HG03066 (cell line): ENCODE measurements around the gene RCOR2.
"Not testable (repeated sequence)": the region's sequence is repeated elsewhere in the genome, so short reads cannot be mapped to it uniquely, and the experiment has no call there.

Experiments used
- ATAC-seq: cut with Tn5 transposase; IDR thresholded peaks from one replicate; pipeline ENCODE4 v1.9.1; 2021; ENCODE audit warnings: low read depth; ENCODE audit not compliant: unreplicated experiment

Gene RCOR2

DNA sequence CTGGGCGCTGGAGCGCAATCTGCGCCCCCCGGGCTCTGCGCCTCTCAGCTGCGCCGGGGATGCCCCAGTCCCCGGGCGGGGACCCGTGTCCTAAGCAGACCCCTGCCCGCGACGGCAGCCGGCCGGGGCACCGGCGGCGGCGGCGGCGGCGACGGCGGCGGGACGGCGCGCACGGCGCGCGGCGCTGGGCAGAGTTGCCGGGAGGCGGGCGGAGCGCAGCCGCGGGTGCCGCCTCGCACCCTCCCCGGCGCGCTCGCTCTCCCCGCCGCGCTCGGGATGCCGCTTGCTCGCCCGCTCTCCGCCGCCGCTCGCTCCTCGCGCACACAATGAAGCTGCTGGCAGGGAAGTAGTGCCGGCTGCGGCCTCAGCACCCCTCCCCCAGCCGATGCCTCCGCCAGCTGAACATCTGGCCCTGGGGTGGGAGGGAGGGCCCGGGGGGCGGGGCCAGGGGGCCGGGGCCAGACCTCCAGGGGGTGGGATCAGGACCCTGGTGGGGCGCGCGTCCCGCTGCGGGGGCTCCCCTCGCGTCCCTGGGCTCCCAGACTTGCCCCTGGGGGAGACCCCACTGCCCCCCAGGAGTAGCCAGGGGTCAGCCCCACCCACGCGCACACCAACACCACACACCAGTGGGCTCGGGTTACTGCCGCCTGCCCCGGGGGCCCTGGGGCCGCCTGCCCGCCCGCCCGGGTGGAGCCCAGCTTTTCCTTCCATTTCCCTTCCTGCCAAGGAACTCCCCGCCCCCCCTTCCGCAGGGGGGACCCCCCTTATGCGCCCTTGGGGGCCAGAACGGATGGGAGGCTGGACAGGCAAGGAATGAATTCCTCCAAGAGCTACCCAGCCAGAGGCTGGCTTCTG lies at the start of gene RCOR2:
TSS of gene RCOR2 (minus strand) at position 328 of the 855 bp plus-strand sequence. CDS start 708 bp downstream, outside the sequence.
- ATAC-seq, result no peak

DNA sequence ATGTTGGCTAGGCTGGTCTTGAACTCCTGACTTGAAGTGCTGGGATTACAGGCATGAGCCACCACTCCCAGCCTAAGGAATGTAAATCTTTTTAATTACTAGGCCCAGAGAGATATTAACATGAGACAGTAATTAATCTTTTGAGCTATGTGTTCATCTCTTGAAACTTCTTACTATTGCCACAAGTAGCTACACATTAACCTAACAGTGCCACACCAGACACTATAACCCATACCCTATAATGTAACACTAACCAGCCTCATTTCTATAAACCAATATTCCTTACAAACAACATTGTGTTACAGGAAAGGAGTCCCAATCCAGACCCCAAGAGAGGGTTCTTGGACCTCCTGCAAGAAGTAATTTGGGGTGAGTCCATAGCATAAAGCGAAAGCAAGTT lies 49.5 kb upstream of the RCOR2 start:
- ATAC-seq, result no peak

DNA sequence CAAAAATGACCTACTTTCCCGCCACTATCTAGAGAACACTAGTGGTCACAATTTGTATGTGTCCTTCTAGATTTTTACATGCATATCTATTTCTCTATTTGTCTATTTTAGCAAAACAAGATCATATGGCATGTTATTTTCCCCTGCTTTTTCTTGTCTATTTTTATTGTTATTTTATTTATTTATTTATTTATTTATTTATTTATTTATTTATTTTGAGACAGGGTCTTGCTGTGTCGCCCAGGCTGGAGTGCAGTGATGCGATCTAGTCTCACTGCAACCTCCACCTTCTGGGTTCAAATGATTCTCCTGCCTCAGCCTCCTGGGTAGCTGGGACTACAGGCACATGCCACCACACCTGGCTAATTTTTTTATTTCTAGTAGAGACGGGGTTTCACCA lies 46.9 kb upstream of the RCOR2 start:
- not testable (repeated sequence) for ATAC-seq

DNA sequence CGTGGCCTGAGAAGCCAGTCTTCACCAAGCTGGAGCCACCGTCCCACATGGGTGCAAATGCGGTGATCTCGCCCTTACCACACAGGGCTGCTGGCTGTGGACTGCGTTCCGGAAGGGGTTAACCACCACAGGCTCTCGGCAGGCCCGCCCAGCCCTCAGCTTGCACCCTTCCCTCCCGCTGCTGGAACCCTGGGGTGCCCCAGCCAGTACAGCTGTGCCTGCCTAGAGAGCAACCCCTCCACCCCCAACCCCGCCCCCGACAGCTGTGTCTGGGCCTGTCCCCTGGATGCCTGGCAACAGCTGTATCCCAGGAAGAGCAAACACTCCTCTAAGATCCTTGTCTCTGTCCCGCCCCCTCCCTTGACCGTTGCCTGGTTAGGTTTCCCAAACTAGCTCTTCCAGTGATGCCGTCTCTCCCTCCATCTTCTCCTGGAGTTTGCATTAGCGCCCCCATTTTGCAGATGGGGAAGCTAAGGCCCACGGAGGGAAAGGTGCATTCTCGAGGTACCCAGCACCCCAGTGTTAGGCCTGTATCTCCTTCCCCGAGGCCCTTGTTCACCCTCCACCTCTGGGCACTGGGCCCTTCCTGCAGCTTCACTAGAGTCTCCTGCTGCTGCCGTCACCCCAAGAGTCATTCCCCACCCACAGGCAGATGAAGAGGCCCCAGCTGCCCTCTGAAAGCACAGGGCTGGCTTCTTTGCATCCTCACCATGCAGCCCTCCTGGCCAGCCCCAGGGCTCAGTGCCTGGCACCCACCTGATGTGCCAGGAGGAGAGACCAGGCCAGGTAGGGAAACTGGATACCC lies 44.8 kb upstream of the RCOR2 start:
- no peak for ATAC-seq

DNA sequence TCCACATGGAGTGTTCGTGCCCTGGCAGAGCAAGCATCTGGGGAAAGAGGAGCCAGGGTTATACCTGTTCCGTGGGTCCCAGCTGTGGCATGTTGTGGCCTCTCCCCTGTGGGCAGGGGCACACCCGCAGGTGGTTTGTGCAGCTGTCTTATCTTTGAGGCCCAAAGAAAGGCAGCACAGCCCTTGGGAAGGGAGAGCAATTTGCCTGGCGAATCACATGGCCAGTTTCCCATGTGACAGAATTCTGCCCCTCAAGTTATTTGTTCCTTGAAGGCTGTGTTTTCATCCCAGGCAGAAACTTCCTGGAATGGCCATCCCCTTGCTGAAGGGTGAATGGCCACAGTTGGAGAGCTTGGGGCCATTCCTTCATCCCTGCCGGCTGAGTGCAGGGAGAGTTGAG lies 41.0 kb upstream of the RCOR2 start:
- ATAC-seq, result no peak

DNA sequence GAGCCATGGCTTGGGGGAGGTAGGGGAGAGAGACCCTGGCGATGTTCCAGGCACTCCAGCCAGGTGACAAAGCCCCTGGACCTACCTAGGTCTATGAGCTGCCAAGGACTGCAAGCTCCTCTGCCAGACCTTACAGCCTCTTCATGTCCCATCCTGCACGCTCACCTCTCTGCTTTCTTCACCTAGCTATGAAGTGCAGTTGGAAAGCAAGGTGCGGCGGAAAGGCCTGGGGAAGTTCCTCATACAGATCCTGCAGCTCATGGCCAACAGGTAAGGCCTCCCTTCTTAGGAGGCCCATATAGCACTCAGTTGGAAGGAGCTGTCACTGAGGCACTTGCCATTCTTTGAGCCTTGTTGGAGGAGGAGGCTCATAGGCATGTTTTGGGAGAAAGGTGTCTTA lies 35.6 kb upstream of the RCOR2 start:
- no peak for ATAC-seq

DNA sequence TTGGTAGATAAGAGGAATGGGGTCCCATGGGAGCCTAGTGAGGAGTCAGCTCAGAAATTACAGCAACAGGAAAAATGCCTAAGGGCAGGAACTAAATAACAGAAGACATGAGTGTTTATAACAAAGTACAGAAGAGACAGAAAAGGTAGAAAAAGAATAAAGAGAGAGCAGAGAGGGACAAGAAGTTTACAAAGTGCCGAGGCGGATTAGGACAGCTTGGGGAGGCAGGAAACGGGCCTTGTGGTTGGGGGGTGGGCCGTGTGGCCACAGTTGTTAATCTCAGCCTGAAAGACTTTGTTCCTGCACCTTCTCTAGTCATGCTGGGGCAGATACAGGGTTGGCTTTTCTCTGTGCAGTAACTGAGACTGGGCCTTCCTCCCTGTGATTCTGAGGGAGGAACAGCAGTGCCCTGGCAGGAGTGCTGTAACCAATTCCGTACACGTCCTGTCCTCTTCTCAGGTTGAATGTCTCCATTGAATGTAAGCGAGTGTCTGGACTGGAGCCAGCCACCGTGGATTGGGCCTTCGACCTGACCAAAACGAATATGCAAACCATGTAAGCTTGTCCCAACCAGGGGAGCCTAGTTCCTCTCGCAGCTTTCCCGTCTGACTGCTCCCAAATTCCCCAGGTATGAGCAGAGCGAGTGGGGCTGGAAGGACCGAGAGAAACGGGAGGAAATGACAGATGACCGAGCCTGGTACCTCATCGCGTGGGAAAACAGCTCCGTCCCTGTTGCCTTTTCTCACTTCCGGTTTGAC lies 35.0 kb upstream of the RCOR2 start:
- no peak for ATAC-seq

DNA sequence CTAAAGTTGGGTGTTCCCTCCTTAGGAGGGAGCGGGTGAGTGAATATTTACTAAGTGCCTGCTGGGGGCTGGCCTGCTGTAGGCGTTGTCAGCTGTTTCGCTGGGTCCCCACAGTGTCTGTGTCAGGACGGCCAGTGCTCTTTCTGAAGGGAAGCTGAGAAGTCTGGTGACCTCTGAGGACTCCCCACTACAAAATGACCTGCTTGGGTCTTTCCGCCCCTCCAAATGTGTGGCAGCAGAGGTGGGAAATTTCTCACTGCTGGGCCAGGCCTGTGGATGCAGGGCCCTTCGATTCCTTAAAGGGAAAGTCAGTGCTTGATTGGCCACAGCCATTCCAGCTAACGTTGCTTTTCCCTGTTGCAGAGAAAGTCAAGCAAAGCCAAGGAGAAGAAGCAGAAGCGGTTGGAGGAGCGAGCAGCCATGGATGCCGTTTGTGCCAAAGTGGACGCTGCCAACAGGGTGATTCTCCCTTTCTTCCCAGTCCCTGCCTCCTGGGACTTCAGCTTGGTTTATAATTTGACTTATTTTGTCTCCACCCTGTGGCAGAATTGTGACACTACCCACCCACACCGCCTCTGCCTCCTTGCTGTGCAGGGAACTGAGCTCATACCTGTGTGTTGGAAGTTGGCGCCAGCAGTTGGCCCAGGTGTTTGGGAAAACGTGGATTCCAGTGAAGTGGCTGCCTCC lies 28.7 kb upstream of the RCOR2 start:
- ATAC-seq, result no peak

DNA sequence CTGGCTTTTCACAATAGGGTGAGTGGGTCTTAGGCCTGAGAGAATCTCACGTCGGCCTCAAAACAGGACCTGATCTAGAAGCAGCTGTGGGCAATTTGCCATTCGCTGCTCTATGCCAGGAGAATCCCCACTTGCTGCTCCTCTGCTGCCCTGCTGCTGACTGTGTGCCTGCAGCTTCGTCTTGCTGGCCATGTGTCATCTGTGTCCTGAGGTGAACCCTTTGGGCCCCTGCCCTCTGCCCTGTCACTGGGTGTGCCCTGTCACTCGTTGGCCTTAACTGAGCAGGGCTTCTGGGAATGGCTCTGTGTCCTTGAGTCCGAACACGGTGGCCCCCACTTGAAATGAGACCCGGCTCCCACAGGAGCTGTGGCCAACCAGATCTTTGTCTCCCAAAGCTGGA lies 28.0 kb upstream of the RCOR2 start:
- ATAC-seq, result no peak

DNA sequence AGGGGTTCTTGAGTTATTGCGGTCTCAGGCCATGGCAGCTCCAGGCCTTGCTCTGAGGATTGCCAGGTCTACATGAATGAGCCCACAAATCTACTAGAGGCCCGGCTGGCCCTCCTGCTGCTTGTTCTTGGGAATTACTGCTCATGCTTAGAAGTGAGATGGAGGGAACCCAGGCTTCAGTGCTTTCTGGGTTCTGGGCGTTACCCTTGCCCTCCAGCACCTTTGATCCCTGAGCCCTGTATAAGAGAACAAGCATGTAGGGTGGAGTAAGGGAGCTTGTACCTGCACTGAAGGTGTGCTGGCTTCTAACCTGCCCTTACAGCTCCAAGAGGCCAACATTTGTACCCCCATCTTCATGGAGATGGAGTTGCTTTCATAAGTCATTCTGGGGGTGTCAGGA lies 25.8 kb upstream of the RCOR2 start:
- no peak for ATAC-seq

DNA sequence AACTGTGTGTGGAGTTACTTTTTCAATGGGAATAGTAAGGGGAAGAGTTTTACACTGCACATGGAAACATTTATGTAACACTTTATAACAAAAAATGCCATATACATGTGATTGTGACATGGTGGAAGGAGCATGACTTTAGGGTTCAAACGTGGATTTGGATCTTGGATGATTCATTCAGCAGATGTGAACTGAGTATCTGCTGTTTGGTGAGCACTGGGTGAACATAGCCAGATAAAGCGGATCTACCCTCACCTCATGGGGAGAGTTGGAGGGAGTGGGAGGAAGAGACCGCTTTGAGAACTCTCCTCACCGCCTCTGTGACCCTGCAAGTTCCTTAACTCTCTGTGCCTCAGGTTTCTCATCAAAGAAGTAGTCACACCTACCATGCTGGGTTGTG lies 24.9 kb upstream of the RCOR2 start:
- no peak for ATAC-seq

DNA sequence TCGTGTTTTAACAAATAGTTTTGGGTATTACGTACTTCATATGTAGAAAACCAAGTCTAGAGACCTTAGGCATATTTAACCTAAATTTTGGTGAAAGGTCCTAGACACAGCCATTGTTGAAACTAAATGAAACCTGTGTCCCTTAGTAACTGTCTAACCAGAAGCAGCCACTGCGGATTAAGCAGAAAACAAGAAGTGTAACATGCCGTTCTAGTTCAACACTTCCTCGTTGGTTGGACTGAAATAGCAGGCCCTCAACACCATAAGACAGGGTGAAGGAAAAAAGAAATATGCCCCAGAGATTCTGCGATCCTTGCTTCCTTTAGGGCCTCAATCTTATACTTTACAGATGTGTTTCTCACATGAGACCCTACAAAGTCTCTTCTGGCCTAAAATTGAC lies 23.8 kb upstream of the RCOR2 start:
- ATAC-seq, result no peak

DNA sequence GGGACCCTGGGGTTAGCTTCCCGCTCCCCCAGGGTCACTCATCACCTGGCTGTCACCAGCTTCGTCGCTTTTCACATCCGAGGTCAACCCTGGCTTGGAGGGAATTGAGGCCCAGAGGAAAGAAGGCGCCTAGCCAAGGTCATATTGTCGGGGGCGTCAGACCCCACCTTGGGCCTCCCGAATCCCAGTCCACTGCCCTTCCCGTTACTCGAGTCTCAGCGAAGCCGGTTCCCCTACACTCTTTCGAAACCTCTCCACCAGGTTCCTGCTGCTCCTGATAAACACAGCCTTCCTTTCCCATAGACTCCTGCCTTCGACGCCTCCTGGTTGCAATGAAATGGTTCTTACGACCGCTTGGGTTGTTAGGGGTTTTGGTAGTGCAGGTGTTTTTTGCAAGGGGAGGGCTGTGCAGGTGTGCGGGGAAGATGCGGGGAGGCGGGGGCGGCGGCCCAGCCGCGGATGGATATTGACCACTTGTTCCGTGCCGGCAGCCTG lies 22.5 kb upstream of the RCOR2 start:
- ATAC-seq, result no peak

DNA sequence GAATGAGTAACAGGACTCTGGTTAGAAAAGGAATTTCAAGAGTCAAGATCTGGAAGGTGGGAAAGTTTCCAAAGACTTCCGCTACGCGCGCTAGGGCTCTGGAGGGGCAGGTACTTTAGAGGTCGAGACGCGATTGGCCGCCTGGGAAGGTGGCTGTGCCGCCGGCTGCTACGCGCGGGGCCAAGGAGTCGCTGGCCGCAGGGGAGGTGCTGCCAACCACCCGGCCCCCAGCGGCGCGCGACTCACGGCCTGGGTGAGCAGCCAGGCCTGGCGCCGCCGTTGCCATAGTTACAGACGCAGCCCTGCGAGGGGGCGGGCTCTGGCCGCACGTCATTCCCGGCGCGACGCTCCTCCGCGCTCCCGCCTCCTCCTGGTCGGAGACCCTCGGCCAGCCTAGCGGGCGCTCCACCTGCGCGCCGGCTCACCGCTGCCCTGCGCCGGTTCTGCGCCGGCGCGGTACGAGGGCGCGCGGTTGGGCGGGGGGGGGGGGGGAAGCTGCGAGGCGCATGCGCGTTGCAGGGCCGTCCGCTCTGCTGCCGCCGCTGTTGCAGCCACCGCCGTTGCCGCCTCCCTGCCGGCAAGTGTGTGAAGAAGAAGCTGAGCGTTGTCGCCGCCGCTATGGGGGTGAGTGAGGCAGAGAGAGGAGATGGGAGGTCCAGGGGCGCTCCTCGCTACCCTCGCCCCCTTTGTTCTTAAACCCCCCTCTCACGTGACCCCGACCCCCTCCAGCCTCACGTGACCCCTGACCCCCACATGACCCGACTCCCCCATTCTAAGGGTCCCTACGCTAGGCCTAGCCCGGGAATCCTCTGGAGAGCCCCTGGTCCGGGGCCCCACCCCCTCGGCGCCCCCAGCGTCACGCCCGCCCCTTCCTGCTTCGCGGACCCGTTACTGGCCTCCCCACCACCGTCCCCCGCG lies 21.8 kb upstream of the RCOR2 start, which contains the start of gene NAA40:
TSS of gene NAA40 (plus strand) at position 524 of the 918 bp plus-strand sequence. CDS start at position 619, 95 bp downstream.
- peak; percentile 84 for ATAC-seq

DNA sequence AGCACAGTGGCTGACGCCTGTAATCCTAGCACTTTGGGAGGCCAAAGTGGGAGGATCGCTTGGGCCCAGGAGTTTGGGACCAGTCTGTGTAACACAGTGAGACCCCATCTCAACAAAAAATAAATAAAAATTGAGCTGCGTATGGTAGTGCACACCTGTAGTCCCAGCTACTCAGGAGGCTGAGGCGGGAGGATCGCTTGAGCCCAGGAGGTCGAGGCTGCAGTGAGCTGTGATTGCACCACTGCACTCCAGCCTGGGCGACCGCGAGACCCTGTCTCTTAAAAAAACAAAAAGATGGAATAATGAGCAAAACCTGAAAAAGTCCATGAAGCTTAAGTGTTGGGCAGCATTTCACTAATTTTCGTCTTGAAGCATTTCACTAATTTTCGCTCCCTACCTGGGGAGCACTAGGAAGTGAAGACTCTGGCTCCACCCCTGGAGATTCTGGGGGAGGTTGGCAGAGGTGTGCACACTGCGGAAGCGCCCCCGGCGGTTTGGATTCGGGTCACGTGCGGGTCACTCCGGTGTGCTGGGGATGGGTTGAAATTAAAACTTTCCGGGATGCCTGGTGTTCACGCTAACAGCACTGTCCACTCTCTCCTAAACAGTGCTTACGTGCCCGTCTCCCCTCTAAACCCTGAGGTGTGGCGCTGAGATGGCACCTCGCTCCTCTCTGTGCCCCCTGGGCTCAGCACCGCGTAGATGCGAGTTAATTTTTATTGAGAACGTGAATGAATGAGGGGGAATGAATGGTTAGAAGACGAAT lies 20.9 kb upstream of the RCOR2 start:
- ATAC-seq, result peak; percentile 8

DNA sequence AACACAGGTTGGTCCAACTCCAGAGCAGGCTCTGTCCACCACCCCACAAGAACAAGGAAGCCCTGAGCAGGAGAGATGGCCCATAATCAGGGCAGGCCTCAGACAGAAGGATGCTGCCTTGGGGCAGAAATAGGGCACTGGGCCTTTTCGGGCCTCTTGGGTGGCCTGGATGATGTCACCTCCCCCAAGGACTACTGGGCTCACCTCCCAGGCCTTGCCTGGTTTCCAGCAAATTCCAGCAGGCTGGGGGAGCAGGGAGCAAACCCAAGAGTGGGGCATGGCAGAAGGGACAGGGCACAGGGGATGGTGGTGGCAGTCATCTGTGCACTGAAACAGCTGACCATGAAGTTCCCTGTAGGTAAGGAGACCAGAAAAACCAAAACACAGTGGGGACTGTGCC lies 16.5 kb upstream of the RCOR2 start:
- ATAC-seq, result no peak

DNA sequence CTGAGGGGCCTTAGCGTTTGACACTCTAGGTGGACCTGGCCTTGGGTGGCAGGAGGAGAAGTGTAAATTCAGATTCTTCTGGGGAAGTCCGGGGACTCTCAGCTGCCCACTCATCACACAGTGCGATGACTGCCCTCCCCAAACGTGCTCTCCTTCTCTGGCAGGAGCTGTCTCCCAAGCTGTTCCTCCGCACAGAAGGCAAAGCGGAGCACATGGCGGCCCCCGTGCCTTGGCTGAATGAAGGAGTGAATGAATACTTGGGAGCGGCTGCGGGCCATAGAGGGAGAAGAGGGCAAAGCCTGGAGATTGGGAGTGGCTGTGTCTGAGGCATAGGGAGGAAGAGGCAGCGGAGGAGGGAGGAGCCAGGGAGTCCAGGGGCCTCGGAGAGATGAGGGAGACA lies 14.9 kb upstream of the RCOR2 start:
- no peak for ATAC-seq

DNA sequence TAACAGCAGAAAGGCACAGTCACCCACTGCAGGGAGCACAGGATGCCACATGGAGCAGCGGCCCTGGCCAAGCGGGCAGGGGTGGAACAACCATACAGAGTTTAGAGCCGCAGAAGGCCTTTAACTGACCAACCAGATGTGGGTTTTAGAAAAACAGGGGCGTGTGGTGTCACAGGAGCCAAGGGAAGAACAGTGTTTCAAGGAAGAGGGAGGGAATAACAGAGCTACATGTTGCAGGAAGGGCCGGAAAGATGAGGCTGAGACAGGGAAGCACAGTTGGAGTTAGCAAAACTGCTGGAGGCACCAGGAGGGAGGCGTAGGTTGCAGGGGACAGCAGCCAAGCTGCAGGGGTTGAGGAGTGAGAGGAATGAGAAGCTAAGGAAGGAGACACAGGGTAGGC lies 14.1 kb upstream of the RCOR2 start:
- ATAC-seq, result no peak
